Endothelial cell of umbilical vein (primary cell): ENCODE results near the gene TADA1. TPM values are rescaled to one million over a fixed set of nuclear protein-coding genes. Genes with fewer than 3 reads are reported as not detected.

ENCODE experiments used
- polyA plus RNA-seq, 4 experiments: library from polyadenylated mRNA; depleted of rRNA in 3 of 4; stranded (reverse) in 3 of 4; unstranded in 1 of 4; fragments of >200 nt; gene quantifications; 2 replicates each; pipeline versions ENCODE4 v1.2.1 to v1.2.3, GENCODE V29; 2011 to 2012; ENCODE audit warnings: missing spikeins in 1 of 4
- total RNA-seq: library from RNA; stranded (reverse); gene quantifications from 2 replicates; pipeline ENCODE4 v1.2.3, GENCODE V29; 2021

The TADA1 gene
- total and polyA plus RNA-seq, 2 donors (not counting 3 experiments of a cell fraction or from before 2014, with no cell fraction given): 7.0 to 7.9 TPM

Other genes starting within 250 kb of the TADA1 start
- 31.8 and 32.2 TPM in 2 replicates for gene POGK, start 36.8 kb downstream of the TADA1 start, total RNA-seq
- gene POGK, start 36.8 kb downstream of the TADA1 start, polyA plus RNA-seq: 10.5 and 12.5 TPM in 2 replicates
- not detected in 2 replicates for gene ILDR2, start 99.3 kb upstream of the TADA1 start, total RNA-seq
- not detected in 2 replicates for gene ILDR2, start 99.3 kb upstream of the TADA1 start, polyA plus RNA-seq
- not detected in 2 replicates for gene MAEL, start 113.0 kb upstream of the TADA1 start, total RNA-seq
- gene MAEL, start 113.0 kb upstream of the TADA1 start, polyA plus RNA-seq: 0.04 and 0.05 TPM in 2 replicates
- gene GPA33, start 214.1 kb upstream of the TADA1 start, total RNA-seq: not detected in 2 replicates
- not detected in 2 replicates for gene GPA33, start 214.1 kb upstream of the TADA1 start, polyA plus RNA-seq
- gene STYXL2, start 217.8 kb upstream of the TADA1 start, total RNA-seq: not detected in 2 replicates
- gene STYXL2, start 217.8 kb upstream of the TADA1 start, polyA plus RNA-seq: not detected in 2 replicates